GM18909 (cell line): ENCODE results near the gene BIRC5.
A peak's percentile ranks its signal among the peaks of the same experiment; 100 is the strongest.

Source experiments
- ATAC-seq: cut with Tn5 transposase; IDR thresholded peaks from one replicate; pipeline ENCODE4 v1.9.1; 2021; ENCODE audit warnings: mild to moderate bottlenecking; ENCODE audit not compliant: unreplicated experiment, poor library complexity

Gene BIRC5

GRCh38 chr17:78182504-78182903, 31.5 kb upstream of the BIRC5 start:
- ATAC-seq: no peak

- no peak for ATAC-seq
Measured at GRCh38 chr17:78183916-78184315, 30.1 kb upstream of the BIRC5 start.

GRCh38 chr17:78184351-78184750, 29.7 kb upstream of the BIRC5 start:
- no peak for ATAC-seq

GRCh38 chr17:78184868-78185267, 29.2 kb upstream of the BIRC5 start:
- ATAC-seq: no peak

DNA sequence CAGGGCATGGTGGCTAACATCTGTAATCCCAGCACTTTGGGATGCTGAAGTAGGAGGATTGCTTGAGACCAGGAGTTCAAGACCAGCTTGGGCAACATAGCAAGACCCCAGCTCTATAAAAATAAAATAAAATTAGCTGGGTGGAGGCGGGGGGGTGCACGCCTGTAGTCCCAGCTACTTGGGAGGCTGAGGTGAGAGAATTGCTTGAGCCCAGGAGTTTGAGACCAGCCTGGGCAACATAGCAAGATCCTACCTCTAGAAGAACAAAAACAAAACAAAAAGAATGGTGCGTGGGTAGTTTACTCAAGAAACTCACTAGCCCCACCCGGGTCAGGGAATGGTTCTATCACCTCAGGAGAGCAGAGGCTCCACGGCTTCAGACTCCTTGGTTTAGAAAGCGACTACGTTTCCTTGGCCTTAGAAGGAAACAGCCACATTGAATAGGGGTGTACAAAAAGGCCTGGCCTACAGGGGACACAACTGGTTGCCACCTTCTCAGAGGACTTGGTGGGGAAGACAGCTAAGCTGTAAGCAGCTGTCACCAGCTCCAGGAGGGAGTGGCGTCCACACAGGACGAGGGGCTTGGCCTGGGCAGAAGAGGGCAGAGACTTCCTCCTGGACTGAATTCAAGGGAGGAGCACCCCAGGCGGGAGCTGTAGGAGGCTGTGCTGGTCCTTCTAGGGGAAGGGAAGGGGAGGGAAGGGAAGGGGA, 27.9 kb upstream of the BIRC5 start:
- no peak for ATAC-seq

- peak; percentile 94 for ATAC-seq
Measured at GRCh38 chr17:78186692-78187595, 27.1 kb upstream of the BIRC5 start, which contains the start of the genes AFMID and TK1. Gene AFMID (plus strand): TSS chr17:78187362. CDS start chr17:78187371, 9 bp downstream. Gene TK1 (minus strand): TSS chr17:78187052. CDS start chr17:78186994, 58 bp downstream.

DNA sequence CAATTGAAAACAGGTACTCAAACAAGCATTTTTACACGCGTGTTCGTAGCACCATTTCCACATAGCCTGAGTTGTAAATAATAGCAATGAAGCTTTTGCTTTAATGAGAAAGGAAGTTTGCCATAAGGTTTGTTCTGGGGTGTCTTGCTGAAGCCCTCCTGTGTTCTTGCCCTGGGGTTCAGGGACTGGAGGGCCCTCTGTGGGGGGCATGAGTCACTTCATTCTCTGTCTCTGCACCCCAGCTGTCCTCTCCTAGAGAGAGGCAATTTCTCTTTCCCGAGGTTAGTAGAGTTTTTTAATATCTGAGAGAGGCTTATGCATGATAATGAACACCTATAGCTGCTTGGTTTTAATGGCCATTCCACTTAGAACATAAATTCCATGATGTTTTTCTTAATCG, 17.3 kb upstream of the BIRC5 start:
- ATAC-seq: no peak

- ATAC-seq: no peak
Measured at GRCh38 chr17:78197147-78197832, 16.8 kb upstream of the BIRC5 start.

GRCh38 chr17:78200451-78200850, 13.6 kb upstream of the BIRC5 start:
- ATAC-seq: no peak

GRCh38 chr17:78202666-78203065, 11.4 kb upstream of the BIRC5 start:
- ATAC-seq: no peak

GRCh38 chr17:78204387-78205123, 9.5 kb upstream of the BIRC5 start:
- ATAC-seq: no peak

DNA sequence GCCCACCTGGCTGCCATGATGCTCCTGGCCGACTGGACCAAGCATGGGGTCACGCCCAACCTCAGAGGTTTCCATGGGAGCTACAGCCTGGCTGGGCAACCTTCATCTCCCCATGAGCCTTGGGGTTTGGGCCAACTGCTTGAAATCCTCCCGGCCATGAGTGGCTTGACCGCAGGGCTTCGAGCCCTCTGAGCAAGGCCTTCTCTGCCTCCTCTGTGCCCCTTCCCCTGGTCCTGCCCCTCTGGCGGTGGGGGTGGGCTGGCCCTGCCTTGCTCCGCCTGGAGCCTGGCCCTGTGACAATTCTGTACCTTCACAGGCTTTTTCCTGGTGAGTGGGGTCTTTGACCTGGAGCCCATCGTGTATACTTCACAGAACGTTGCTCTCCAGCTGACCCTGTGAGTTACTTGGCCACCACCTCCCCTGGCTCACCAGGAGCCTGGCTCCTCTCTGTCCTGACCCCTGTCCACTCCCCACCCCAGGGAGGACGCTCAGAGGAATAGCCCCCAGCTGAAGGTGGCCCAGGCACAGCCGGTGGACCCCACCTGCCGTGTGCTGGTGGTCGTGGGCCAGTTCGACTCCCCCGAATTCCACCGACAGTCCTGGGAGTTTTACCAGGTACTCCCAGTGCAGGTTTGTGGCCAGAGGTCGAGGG, 8.8 kb upstream of the BIRC5 start:
- no peak for ATAC-seq

GRCh38 chr17:78206298-78206697, 7.8 kb upstream of the BIRC5 start:
- ATAC-seq: no peak

DNA sequence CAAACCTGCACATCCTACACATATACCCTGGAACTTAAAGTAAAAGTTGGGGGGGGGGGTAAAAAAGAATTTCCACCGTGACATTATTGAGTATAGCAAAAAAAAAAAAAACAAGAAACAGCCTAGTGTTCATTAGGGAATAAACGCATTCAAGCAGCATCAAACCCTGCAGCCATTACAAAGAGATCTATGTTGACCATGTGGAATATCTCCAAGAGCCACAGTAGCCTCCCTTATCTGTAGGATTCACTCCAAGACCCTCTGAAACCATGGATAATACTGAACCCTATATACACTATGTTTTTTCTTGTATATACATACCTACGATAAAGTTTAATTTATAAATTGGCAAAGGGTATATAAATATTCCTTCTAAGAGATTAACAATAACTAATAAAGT, 5.6 kb upstream of the BIRC5 start:
- no peak for ATAC-seq

DNA sequence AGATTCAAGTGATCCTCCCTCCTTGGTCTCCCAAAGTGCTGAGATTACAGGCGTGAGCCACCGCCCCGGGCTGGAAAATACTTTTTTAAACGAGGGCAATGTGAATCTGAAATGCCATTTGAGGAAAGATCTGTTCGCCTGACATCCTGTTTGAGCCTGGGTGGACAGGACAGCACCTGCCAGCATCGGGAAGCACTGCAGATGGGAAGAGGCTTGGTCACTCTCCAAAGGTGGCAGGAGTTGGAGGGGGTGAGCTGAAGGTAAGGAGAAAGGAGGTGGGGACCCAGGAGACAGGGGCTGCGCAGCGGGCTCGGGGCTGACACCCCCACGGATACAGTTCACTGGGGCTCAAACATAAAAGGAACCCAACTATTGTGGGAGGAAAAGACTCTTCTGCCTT, 3.9 kb upstream of the BIRC5 start:
- ATAC-seq: no peak

DNA sequence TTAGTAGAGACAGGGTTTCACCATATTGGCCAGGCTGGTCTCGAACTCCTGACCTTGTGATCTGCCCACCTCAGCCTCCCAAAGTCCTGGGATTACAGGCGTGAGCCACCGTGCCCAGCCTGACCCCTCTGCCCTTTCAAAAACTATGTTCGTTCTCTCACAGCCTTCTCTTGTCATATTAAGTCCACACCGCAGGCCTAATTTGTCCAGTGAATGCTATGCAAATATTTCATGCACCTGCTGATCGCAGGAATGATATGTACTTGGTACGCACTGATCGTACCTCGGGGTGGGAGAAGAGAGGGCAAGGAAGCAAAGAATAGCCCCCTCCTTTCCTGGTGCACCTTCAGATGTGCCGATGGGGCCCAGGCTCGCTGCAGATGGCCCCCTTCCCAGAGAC, 3.0 kb upstream of the BIRC5 start:
- ATAC-seq: no peak

- no peak for ATAC-seq
Measured at GRCh38 chr17:78214706-78215061, 631 bp downstream of the BIRC5 start.

DNA sequence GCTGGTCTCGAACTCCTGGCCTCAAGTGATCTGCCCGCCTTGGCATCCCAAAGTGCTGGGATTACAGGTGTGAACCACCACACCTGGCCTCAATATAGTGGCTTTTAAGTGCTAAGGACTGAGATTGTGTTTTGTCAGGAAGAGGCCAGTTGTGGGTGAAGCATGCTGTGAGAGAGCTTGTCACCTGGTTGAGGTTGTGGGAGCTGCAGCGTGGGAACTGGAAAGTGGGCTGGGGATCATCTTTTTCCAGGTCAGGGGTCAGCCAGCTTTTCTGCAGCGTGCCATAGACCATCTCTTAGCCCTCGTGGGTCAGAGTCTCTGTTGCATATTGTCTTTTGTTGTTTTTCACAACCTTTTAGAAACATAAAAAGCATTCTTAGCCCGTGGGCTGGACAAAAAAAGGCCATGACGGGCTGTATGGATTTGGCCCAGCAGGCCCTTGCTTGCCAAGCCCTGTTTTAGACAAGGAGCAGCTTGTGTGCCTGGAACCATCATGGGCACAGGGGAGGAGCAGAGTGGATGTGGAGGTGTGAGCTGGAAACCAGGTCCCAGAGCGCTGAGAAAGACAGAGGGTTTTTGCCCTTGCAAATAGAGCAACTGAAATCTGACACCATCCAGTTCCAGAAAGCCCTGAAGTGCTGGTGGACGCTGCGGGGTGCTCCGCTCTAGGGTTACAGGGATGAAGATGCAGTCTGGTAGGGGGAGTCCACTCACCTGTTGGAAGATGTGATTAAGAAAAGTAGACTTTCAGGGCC, 5.5 kb downstream of the BIRC5 start:
- ATAC-seq: no peak

DNA sequence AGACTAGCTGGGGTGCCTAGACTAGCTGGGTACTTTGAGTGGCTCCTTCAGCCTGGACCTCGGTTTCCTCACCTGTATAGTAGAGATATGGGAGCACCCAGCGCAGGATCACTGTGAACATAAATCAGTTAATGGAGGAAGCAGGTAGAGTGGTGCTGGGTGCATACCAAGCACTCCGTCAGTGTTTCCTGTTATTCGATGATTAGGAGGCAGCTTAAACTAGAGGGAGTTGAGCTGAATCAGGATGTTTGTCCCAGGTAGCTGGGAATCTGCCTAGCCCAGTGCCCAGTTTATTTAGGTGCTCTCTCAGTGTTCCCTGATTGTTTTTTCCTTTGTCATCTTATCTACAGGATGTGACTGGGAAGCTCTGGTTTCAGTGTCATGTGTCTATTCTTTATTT, 9.0 kb downstream of the BIRC5 start:
- ATAC-seq: no peak
